Gastrocnemius medialis (tissue), 4 donors: ENCODE measurements around the gene FGF7. TPM values are rescaled to one million over a fixed set of nuclear protein-coding genes. Genes with fewer than 3 reads are reported as not detected.

Experiments
- ATAC-seq, 2 donors: fragments of 150-250 bp; one replicate each; pipeline ENCODE4 v1.9.1; 2016
- DNase-seq, 2 donors: peaks; one replicate each; pipeline ENCODE4 v3.0.0-alpha.2; 2019
- H3K27ac ChIP-seq, 4 donors: fragments of 200-600 bp; sonication (generic); 1 replicate in 1 of 4; 2 replicates in 3 of 4; pipeline ENCODE4 v1.5.1; 2016 to 2018; ENCODE audit warnings: mild to moderate bottlenecking in 2 of 4, moderate library complexity in 1 of 4
- H3K27me3 ChIP-seq, 3 donors: fragments of 200-600 bp; sonication (generic) in 2 of 3; 1 replicate in 1 of 3; 2 replicates in 2 of 3; pipeline versions ENCODE4 v1.5.1 to v1.6.0; 2016 to 2019; ENCODE audit warnings: mild to moderate bottlenecking in 1 of 3, moderate library complexity in 1 of 3
- H3K36me3 ChIP-seq, 2 donors: fragments of 200-600 bp; sonication (generic) in 1 of 2; one replicate each; pipeline ENCODE4 v1.5.1; 2017 to 2018
- H3K4me1 ChIP-seq, 2 donors: fragments of 200-600 bp; sonication (generic) in 1 of 2; one replicate each; pipeline ENCODE4 v1.5.1; 2016 to 2017; ENCODE audit warnings: mild to moderate bottlenecking in 2 of 2
- H3K4me3 ChIP-seq, 4 donors: fragments of 200-600 bp; sonication (generic) in 3 of 4; 1 replicate in 1 of 4; 2 replicates in 3 of 4; pipeline ENCODE4 v1.5.1; 2016 to 2019; ENCODE audit warnings: mild to moderate bottlenecking in 2 of 4
- H3K9me3 ChIP-seq, 3 donors: fragments of 200-600 bp; sonication (generic) in 2 of 3; 1 replicate in 1 of 3; 2 replicates in 2 of 3; pipeline ENCODE4 v1.5.1; 2016 to 2019
- POLR2A ChIP-seq, 2 donors: fragments of 450-650 bp; IDR thresholded peaks; one replicate each; pipeline ENCODE4 v1.6.1; 2017; ENCODE audit warnings: antibody characterized with exemption in 2 of 2, mild to moderate bottlenecking in 2 of 2, moderate library complexity in 2 of 2
- in situ Hi-C, 4 donors: fragments of 200-750 bp; cut with MboI; loops; one replicate each; pipeline versions ENCODE4 v1.15.0 to v1.8.0; 2017; ENCODE audit warnings: low sequenced_read_pairs in 4 of 4
- intact Hi-C: fragments of 100-400 bp; cut with DNase I; formaldehyde crosslinking; loops from one replicate; pipeline ENCODE4 v1.15.1; 2023; ENCODE audit warnings: low total_unique reads
- total RNA-seq, 4 donors: library from RNA; depleted of rRNA; stranded (reverse); fragments of >200 nt; gene quantifications; one replicate each; pipeline versions ENCODE4 v1.1.0 to v1.2.3, GENCODE V29; 2016
- TF ChIP-seq, protein P1 (sequence below), 5 experiments: fragments of 450-650 bp in 3 of 5; fragments of 200-600 bp in 2 of 5; sonication (generic) in 2 of 5; IDR thresholded peaks in 4 of 5; conservative IDR thresholded peaks in 1 of 5; 1 replicate in 4 of 5; 2 replicates in 1 of 5; pipeline ENCODE4 v1.5.1; 2016 to 2019; ENCODE audit warnings: antibody characterized with exemption in 5 of 5, mild to moderate bottlenecking in 3 of 5, moderate library complexity in 3 of 5

The FGF7 gene
- total RNA-seq, 4 donors from 2014 or later, result 1.3 to 9.5 (median 2.0) TPM

DNA sequence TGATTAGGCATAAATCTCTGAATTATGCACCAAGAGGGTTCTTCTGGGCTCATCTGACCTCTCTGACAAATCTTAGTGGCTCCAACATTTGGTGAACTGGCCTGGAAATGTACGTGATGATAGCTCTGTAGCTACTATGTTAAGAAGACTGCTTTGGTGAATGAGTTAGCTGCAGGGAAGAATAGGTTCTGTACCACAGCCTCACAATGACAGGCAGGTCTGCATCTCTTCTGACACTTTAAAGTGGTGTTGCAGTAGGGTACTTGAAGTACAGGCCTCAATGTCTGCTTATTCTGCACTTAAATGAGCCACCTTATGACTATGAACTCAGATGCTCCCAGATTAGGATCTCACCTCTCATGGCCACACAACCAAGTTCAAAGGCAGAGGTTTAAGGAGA is 7.0 kb downstream of the FGF7 start:
- TF ChIP-seq, protein P1, sequence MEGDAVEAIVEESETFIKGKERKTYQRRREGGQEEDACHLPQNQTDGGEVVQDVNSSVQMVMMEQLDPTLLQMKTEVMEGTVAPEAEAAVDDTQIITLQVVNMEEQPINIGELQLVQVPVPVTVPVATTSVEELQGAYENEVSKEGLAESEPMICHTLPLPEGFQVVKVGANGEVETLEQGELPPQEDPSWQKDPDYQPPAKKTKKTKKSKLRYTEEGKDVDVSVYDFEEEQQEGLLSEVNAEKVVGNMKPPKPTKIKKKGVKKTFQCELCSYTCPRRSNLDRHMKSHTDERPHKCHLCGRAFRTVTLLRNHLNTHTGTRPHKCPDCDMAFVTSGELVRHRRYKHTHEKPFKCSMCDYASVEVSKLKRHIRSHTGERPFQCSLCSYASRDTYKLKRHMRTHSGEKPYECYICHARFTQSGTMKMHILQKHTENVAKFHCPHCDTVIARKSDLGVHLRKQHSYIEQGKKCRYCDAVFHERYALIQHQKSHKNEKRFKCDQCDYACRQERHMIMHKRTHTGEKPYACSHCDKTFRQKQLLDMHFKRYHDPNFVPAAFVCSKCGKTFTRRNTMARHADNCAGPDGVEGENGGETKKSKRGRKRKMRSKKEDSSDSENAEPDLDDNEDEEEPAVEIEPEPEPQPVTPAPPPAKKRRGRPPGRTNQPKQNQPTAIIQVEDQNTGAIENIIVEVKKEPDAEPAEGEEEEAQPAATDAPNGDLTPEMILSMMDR (IDR thresholded peaks at IDR 0.05 in 4 of 5, conservative IDR thresholded peaks at IDR 0.05 in 1 of 5), result no peak
- no peak for TF ChIP-seq POLR2A (IDR thresholded peaks at IDR 0.05)
- no peak for DNase-seq
- in situ Hi-C loops, result no loop called here
- no peak overlapping the region for H3K4me3 ChIP-seq
- H3K36me3 ChIP-seq, result no peaks in the 10 kb centered on the region
- intact Hi-C loops, result no loop called here
- peaks cover 0 to 4% of the 10 kb centered on the region in 2 donors for H3K4me1 ChIP-seq
- no peaks in the 10 kb centered on the region for H3K27me3 ChIP-seq
- no peaks in the 10 kb centered on the region for H3K9me3 ChIP-seq
- ATAC-seq, result no peak
- H3K27ac ChIP-seq, result peak overlapping the region in 2 of 4 donors; percentile 31 to 48

DNA sequence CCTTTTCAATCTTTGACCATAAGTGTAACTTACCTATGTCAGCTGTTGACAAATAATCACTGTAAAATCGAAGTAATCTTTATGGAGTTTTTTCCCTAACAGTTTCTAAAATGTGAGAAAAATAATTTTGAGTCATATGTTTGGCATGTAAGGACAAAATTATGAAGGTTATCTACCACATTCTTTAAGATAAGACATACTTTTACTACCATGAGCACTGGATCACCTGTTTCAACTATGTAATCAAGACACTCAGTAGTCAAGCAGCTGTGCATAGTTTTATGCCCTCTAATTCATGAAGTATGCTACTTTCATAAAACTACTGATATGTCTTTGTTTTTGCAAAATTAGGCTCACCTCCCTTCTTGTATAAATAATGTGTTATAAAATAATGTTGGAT is 12.1 kb downstream of the FGF7 start:
- no peak for TF ChIP-seq POLR2A (IDR thresholded peaks at IDR 0.05)
- TF ChIP-seq, protein P1 (IDR thresholded peaks at IDR 0.05 in 4 of 5, conservative IDR thresholded peaks at IDR 0.05 in 1 of 5), result no peak
- no peak for ATAC-seq
- intact Hi-C loops (no loop called here), in situ Hi-C loops (no loop called here)
- no peaks in the 10 kb centered on the region for H3K36me3 ChIP-seq
- H3K9me3 ChIP-seq, result no peaks in the 10 kb centered on the region
- DNase-seq, result no peak
- H3K4me3 ChIP-seq, result no peak overlapping the region
- no peak overlapping the region for H3K27ac ChIP-seq
- H3K4me1 ChIP-seq, result no peaks in the 10 kb centered on the region
- H3K27me3 ChIP-seq, result no peaks in the 10 kb centered on the region

- no peak for DNase-seq
- in situ Hi-C loops, result no loop called here
- Histone ChIP-seq H3K4me3 (no peak overlapping the region), H3K27me3 (no peaks in the 10 kb centered on the region), H3K36me3 (no peaks in the 10 kb centered on the region), H3K27ac (no peak overlapping the region), H3K9me3 (no peaks in the 10 kb centered on the region), H3K4me1 (no peaks in the 10 kb centered on the region)
- intact Hi-C loops, result no loop called here
- TF ChIP-seq POLR2A (IDR thresholded peaks at IDR 0.05), result no peak
- TF ChIP-seq, protein P1 (IDR thresholded peaks at IDR 0.05 in 4 of 5, conservative IDR thresholded peaks at IDR 0.05 in 1 of 5), result no peak
- no peak for ATAC-seq
Measured at GRCh38 chr15:49436751-49437150, 13.7 kb downstream of the FGF7 start.

- Histone ChIP-seq H3K9me3 (no peaks in the 10 kb centered on the region), H3K4me3 (no peak overlapping the region), H3K36me3 (no peaks in the 10 kb centered on the region), H3K27ac (no peak overlapping the region), H3K27me3 (no peaks in the 10 kb centered on the region), H3K4me1 (no peaks in the 10 kb centered on the region)
- intact Hi-C loops, result no loop called here
- DNase-seq (peak; percentile 3 to 15), ATAC-seq (no peak)
- in situ Hi-C loops, result no loop called here
- TF ChIP-seq, protein P1 (IDR thresholded peaks at IDR 0.05 in 4 of 5, conservative IDR thresholded peaks at IDR 0.05 in 1 of 5), result no peak
- no peak for TF ChIP-seq POLR2A (IDR thresholded peaks at IDR 0.05)
Measured at GRCh38 chr15:49438962-49439631, 16.1 kb downstream of the FGF7 start.
